ENCODE measurements around the gene GABRA5. TPM values are rescaled to one million over a fixed set of nuclear protein-coding genes. Genes with fewer than 3 reads are reported as not detected.

The GABRA5 gene
- total and polyA plus RNA-seq, 12 donors: 0.17 TPM; not detected in 11

- no peak for TF ChIP-seq CTCF (IDR thresholded peaks at IDR 0.05)
- intact Hi-C loops (cut with DNase I): loop anchor here in 2 of 10 donors (10.0 kb wide), 2 partner anchors 142 to 1242 kb away; no protein-coding TSS in a partner anchor
- Histone ChIP-seq H3K36me3 (no peaks in the 10 kb centered on the region), H3K27me3 (peaks cover 0 to 27% (median 10%) of the 10 kb centered on the region in 7 donors), H3K4me1 (no peaks in the 10 kb centered on the region), H3K4me3 (no peak overlapping the region), H3K9me3 (no peaks in the 10 kb centered on the region), H3K27ac (no peak overlapping the region)
- DNase-seq: no peak
- ATAC-seq: no peak
- 89 to 91% methylated on average over 35 of the region's 35 CpGs for WGBS, 2 donors
Measured at GRCh38 chr15:26882616-26883365, 15.9 kb downstream of the GABRA5 start.

GRCh38 chr15:26883466-26883865 lies 16.6 kb downstream of the GABRA5 start:
- 92 to 94% methylated on average over 32 of the region's 32 CpGs for WGBS, 2 donors
- intact Hi-C loops (cut with DNase I): loop anchor here in 2 of 10 donors (10.0 kb wide), 2 partner anchors 141 to 1241 kb away; no protein-coding TSS in a partner anchor

GRCh38 chr15:26886566-26886965 lies 19.7 kb downstream of the GABRA5 start:
- ATAC-seq (no peak), DNase-seq (no peak)
- TF ChIP-seq CTCF (IDR thresholded peaks at IDR 0.05): no peak
- 52 to 58% methylated on average over 4 of the region's 4 CpGs for WGBS, 2 donors
- no peaks in the 10 kb centered on the region for H3K36me3 ChIP-seq
- H3K4me1 ChIP-seq: peaks cover 0 to 5% (median 2%) of the 10 kb centered on the region in 9 donors
- H3K4me3 ChIP-seq: no peak overlapping the region
- peaks cover 0 to 26% (median 16%) of the 10 kb centered on the region in 7 donors for H3K27me3 ChIP-seq
- intact Hi-C loops (cut with DNase I): loop anchor here in 3 of 10 donors (5.0 to 10.0 kb wide), 3 partner anchors 131 to 1238 kb away; no protein-coding TSS in a partner anchor
- H3K9me3 ChIP-seq: no peaks in the 10 kb centered on the region
- no peak overlapping the region for H3K27ac ChIP-seq

More at GRCh38 chr15:26883466-26883865, 16.6 kb downstream of the GABRA5 start:
- Histone ChIP-seq H3K27me3 (peaks cover 0 to 23% (median 10%) of the 10 kb centered on the region in 7 donors), H3K27ac (no peak overlapping the region), H3K4me1 (no peaks in the 10 kb centered on the region), H3K9me3 (no peaks in the 10 kb centered on the region), H3K36me3 (no peaks in the 10 kb centered on the region), H3K4me3 (no peak overlapping the region)
- TF ChIP-seq CTCF (IDR thresholded peaks at IDR 0.05): no peak
- no peak for DNase-seq
- ATAC-seq: no peak

GRCh38 chr15:26887926-26888666 lies 21.2 kb downstream of the GABRA5 start:
- peaks cover 0 to 42% (median 25%) of the 10 kb centered on the region in 7 donors for H3K27me3 ChIP-seq
- H3K4me3 ChIP-seq: no peak overlapping the region
- DNase-seq (no peak), ATAC-seq (no peak)
- no peaks in the 10 kb centered on the region for H3K9me3 ChIP-seq
- H3K27ac ChIP-seq: no peak overlapping the region
- 56 to 66% methylated on average over 7 of the region's 7 CpGs for WGBS, 2 donors
- intact Hi-C loops (cut with DNase I): loop anchor here in 3 of 10 donors (5.0 to 10.0 kb wide), 3 partner anchors 129 to 1237 kb away; no protein-coding TSS in a partner anchor
- no peak for TF ChIP-seq CTCF (IDR thresholded peaks at IDR 0.05)
- H3K36me3 ChIP-seq: no peaks in the 10 kb centered on the region
- peaks cover 0 to 12% (median 10%) of the 10 kb centered on the region in 9 donors for H3K4me1 ChIP-seq
